Neutrophil (primary cell): ENCODE data around the gene DNAJB8.

Source experiments
- H3K27ac ChIP-seq: fragments of 200-600 bp; sonication (generic); 2 replicates; pipeline ENCODE4 v1.5.1; 2016; ENCODE audit warnings: mild to moderate bottlenecking, moderate library complexity
- H3K27me3 ChIP-seq: fragments of 200-600 bp; sonication (generic); 2 replicates; pipeline ENCODE4 v1.6.0; 2016; ENCODE audit warnings: mild to moderate bottlenecking
- H3K36me3 ChIP-seq: fragments of 200-600 bp; sonication (generic); 2 replicates; pipeline ENCODE4 v1.5.1; 2017
- H3K4me1 ChIP-seq, 2 experiments: fragments of 200-600 bp in 1 of 2; sonication (generic) in 1 of 2; 1 replicate in 1 of 2; 2 replicates in 1 of 2; pipeline versions ENCODE4 v1.5.1 to v1.6.1; 2013 to 2016; ENCODE audit warnings: low read depth in 1 of 2, low read length in 1 of 2, mild to moderate bottlenecking in 1 of 2, moderate library complexity in 1 of 2; ENCODE audit not compliant: control insufficient read depth in 1 of 2, insufficient read depth in 1 of 2
- H3K4me3 ChIP-seq, 2 experiments: fragments of 200-600 bp in 1 of 2; sonication (generic) in 1 of 2; 1 replicate in 1 of 2; 2 replicates in 1 of 2; pipeline ENCODE4 v1.5.1; 2013 to 2016; ENCODE audit warnings: low read depth in 1 of 2, low read length in 1 of 2, mild to moderate bottlenecking in 1 of 2, moderate library complexity in 1 of 2
- H3K9me3 ChIP-seq: fragments of 200-600 bp; sonication (generic); 2 replicates; pipeline ENCODE4 v1.5.1; 2016
- CTCF ChIP-seq: fragments of 200-600 bp; sonication (generic); IDR thresholded peaks from 2 replicates; pipeline ENCODE4 v1.5.1; 2016; ENCODE audit warnings: antibody characterized with exemption

Gene DNAJB8

GRCh38 chr3:128466840-128467541, at the start of gene DNAJB8:
Gene DNAJB8 (minus strand): TSS chr3:128466890. CDS start chr3:128463245, 3,645 bp downstream.
- no peak for TF ChIP-seq CTCF
- Histone ChIP-seq H3K27ac (no peak within 1 kb of the TSS), H3K27me3 (peaks cover 28% of the 10 kb centered on the region)

DNA sequence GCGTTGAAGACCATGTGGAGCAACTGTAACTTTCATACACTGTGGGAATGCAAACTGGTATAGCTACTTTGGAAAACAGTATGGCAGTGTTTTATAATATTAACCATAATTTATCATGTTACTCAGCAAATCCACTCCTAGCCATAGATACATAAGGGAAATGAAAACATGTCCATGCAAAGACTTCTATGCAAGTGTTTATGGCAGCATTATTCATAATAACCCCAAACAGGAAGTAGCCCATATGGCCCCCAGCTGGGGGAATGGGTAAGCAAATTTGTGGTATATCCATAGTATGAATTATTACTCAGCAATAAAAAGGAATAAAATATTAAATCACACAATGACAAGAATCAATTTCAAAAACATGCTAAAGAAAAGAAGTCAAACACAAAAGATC, 49.3 kb upstream of the DNAJB8 start:
- TF ChIP-seq CTCF: no peak
- H3K27ac ChIP-seq: no peak overlapping the region
- no peaks in the 10 kb centered on the region for H3K36me3 ChIP-seq
- no peaks in the 10 kb centered on the region for H3K9me3 ChIP-seq
- no peak overlapping the region for H3K4me3 ChIP-seq
- H3K4me1 ChIP-seq: no peaks in the 10 kb centered on the region
- H3K27me3 ChIP-seq: no peaks in the 10 kb centered on the region

More at GRCh38 chr3:128466840-128467541, at the start of gene DNAJB8:
- no peaks in the 10 kb centered on the region for H3K4me1 ChIP-seq
- no peaks in the 10 kb centered on the region for H3K36me3 ChIP-seq
- H3K9me3 ChIP-seq: no peaks in the 10 kb centered on the region
- no peak within 1 kb of the TSS for H3K4me3 ChIP-seq

DNA sequence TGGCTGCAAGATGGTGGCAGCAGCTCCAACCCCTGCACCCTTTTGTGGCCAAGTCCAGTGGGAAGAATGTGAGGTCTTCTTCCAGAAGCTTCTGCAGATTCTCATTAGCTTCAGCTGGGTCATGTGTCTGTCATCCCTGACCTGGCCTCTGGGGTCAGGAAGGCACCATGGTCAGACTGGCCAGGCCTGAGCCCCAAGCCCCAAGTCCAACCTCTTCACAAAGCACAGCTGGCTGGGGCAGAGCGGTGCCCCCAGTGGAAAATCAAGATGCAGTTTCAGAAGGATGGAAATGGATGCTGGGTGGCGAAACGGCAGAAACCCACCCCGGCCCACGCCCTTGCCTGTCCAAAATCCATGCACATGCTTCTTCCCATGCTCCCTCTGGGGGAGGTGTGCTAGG, 42.2 kb upstream of the DNAJB8 start:
- Histone ChIP-seq H3K27me3 (no peaks in the 10 kb centered on the region), H3K4me1 (no peaks in the 10 kb centered on the region), H3K9me3 (no peaks in the 10 kb centered on the region), H3K4me3 (no peak overlapping the region), H3K36me3 (no peaks in the 10 kb centered on the region), H3K27ac (no peak overlapping the region)
- no peak for TF ChIP-seq CTCF

DNA sequence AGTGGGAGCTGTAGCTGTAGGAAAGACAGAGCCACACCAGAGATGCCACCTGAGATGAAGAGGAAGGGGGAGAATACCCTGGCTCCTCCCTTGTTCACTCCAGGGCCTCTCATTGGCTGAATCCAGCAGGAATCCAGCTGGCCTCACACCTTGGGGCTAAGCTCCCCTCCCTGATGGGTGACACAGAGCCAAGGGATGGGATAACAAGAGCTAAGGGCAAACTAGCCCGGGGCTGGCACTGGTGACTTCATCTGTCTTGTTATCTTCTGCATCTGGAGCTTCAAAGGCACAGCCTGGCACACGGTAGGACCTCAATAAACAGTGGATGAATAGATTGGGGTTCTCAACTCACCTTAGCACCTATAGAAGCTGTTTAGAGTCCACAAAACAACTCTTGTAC, 40.1 kb upstream of the DNAJB8 start:
- Histone ChIP-seq H3K27me3 (no peaks in the 10 kb centered on the region), H3K9me3 (no peaks in the 10 kb centered on the region), H3K4me1 (no peaks in the 10 kb centered on the region), H3K27ac (no peak overlapping the region), H3K4me3 (no peak overlapping the region), H3K36me3 (no peaks in the 10 kb centered on the region)
- no peak for TF ChIP-seq CTCF

DNA sequence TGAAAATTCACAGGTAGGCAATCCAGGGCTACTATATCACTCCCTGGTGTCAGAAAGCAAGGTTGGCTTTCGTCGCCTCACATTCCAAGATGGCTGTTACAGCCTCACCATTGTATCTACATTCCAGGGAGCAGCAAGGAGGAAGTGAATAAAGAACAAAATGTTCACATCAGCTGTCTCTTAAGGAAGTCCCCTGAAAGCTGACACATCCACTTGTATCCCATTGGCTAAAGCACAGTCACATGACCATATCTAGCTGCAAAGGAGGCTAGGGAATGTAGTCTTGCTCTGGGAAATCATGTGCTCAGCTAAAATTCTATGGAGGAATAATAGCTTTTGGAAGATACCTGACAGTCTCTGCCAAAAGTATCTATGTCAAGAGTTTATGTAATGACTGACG, 39.1 kb upstream of the DNAJB8 start:
- Histone ChIP-seq H3K27me3 (no peaks in the 10 kb centered on the region), H3K4me3 (no peak overlapping the region), H3K36me3 (no peaks in the 10 kb centered on the region), H3K27ac (no peak overlapping the region), H3K9me3 (no peaks in the 10 kb centered on the region), H3K4me1 (no peaks in the 10 kb centered on the region)
- no peak for TF ChIP-seq CTCF
